Activated CD8-positive, alpha-beta memory T cell treated with anti-CD3 and anti-CD28 coated beads for 24 hours (primary cell): Measurements from ENCODE around the gene NUP62CL.
"Not testable (repeated sequence)": the region's sequence is repeated elsewhere in the genome, so short reads cannot be mapped to it uniquely, and the experiment has no call there.

Experiments used
- DNase-seq: peaks from one replicate; pipeline ENCODE4 v3.0.0-alpha.2; 2020

Gene NUP62CL

DNA sequence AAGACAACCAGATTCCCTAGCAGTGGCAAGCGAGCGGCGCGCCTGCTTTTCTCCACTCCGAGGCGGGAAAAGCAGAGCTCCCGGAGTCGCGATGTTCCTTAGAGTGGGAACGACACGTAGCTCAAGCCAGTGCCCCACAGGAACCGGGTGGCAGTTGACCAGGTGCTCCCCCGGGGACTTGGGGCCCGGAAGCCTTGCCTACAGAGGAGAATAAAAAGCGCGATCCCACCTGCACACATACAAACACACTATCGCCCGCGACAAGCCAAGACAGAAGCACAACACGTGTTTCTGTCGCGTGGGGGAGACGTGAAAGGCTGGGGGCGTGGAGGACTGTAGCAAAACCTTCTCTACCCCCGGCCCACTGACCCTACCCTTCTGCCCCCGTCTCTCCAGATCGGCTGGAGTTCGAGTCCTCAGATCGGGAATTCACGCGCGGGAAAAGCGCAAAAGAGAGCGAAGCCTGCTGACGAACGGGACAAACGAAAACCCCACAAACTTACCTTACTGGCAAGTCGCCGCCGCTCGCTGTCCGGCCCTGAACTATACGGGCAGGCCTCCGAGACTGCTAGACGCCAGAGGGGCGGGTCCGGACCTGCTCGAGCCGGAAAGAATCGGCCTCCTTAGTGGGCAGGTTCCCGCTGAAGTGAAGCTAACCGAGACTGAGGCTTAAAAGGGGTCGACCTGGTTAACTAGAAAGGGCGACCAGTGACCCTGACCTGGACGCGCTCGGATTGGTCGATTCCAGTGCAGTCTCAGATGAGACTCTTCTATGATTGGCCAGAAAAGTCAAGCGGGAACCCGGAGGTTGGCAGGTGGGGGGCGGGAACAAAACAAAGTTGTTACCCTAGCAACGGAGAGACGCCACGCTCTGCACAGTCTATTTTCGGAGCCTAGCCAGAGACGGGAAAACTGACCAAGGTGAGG, at the start of gene NUP62CL, which contains the start of gene DNAAF6:
Gene NUP62CL (minus strand): TSS at position 664 of the 927 bp plus-strand sequence. CDS start 31,287 bp downstream, outside the sequence.
Gene DNAAF6 (plus strand): TSS at position 842 of the 927 bp plus-strand sequence. CDS start 6,265 bp downstream, outside the sequence.
- peak; percentile 76 for DNase-seq

GRCh38 chrX:107228486-107228819, 22.2 kb upstream of the NUP62CL start:
- DNase-seq, result no peak

DNA sequence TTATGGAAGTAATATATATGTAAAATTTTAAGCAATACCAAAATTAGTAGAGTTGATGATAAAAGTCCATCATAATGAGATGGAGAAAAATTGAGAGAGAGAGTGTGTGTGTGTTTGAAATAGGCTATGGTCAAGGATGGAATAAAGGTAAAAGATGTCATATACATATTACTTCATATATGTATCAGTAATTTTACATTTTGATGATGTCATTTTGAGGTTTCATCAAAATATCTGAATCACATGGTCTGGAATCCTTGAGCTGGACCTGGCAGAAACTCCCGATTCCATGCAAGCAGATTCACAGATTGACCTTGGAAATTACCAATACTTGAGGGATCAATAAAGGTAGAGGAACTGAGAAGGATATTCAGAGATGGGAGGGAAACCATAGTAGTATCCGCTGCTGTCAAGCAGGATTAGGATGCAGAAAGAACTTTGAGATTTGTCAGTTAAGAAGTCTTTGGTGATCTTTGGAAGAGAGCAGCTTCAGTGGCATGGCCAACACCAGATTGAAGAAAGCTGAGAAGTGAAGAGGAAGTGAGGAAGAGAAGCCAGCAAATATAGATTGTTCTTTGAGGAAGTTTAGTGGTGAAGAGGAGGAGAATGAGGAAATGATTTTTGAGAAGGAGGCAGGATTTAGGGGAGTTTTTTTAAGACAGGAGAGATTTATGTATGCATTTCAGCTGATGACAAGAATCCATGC, 21.7 kb upstream of the NUP62CL start:
- DNase-seq, result no peak

DNA sequence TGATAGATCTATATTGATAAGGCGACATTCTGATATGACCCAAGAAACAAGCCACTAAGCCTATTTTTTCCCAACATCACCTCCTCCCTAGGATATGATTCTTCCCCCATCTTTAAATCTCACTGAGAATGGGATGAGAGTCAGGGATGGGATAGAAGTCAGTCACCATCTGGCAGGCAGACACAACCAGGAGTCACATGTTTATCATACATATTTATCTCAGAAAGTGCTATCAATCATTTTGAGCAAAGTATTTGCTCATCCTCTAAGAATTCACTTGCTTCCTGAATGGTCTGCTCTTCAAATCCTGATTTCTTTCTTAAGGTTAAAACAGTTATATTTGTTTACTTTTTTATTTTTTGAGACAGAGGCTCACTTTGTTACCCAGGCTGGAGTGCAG, 20.5 kb upstream of the NUP62CL start:
- DNase-seq, result no peak

DNA sequence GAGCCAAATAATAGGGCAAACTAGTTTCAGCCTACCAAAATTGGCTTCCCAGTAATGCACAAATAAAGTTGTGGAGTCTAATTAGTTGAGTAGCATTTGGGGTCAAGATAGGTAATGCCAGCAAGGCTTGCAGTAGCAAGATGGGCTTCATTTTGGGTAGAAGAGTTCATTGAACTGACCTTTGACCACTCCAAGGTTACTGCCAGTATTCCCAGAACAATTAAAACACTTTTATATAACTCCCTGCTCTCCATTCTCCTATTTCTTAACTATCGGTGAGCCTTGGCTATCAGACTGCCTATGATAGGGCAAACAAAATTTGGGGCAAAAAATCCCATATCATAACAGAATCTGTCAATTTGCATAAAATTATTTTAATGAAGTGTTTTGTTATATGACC, 7.2 kb upstream of the NUP62CL start:
- DNase-seq, result no peak

GRCh38 chrX:107207943-107208342, 1.7 kb upstream of the NUP62CL start:
- no peak for DNase-seq

DNA sequence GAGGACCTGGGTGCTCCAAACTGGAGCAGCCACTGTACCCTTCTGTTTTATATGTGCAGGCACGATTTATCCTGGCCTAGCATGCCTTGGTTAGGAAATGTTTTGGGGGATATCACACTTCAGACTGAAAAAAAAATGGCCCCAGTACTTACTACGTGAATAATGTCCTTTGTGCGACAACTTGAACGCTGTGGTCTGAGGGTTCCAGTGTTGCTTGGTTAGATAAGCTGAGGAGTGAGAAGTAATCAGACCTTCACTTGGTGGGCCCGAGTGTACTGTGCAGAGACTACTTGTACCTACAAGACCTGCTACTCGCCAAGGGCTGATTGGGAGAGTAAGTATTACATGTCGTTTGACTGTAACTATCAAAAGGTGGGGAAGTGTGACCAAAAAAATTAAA, 856 bp upstream of the NUP62CL start:
- no peak for DNase-seq

- DNase-seq, result no peak
These were observed 448 bp upstream of the NUP62CL start for GRCh38 chrX:107206697-107207065.

GRCh38 chrX:107204068-107204605, 2.1 kb downstream of the NUP62CL start:
- DNase-seq, result no peak

GRCh38 chrX:107199491-107199890, 6.7 kb downstream of the NUP62CL start:
- no peak for DNase-seq

GRCh38 chrX:107198074-107198473, 8.2 kb downstream of the NUP62CL start:
- DNase-seq, result not testable (repeated sequence)

DNA sequence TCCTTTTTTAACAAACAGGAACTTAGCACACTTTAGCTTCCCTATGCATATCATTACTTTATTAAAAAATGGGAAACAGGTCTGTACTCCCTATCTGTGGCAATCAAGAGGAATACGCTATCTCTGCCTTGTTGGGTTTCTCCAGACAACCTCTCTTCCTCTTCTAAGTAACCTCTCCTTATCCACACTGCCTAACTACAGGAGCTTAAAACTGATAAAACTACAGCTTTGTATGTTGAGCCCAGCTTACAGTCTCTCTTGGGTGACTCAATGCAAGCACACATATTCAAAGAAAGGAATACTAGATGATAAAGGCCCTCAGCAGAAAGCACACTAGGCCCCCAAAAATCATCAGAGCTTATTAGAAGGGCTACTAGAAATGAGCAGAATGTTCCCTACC, 8.9 kb downstream of the NUP62CL start:
- DNase-seq, result no peak

GRCh38 chrX:107171369-107172102, 34.7 kb downstream of the NUP62CL start:
- DNase-seq, result no peak

GRCh38 chrX:107168712-107169111, 37.5 kb downstream of the NUP62CL start:
- DNase-seq, result no peak

DNA sequence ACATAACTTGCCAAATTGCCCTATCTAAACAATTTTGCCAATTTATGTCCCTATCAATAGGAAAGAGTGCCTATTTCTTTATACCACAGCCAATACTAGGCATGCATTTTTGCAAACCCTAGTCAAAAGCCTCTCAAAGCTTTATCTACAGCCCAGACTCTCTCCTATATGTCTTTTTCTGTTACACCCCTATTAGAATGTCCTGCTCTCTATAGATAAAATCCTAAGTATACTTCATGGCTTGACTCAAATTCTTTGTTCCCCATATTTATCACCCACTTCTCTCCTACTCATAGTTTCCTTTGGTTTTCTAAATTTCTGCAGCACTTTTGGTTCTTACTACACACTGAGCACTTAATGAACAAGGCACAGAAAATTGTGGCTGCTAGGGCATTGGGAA, 38.0 kb downstream of the NUP62CL start:
- no peak for DNase-seq

- DNase-seq, result no peak
These were observed 38.9 kb downstream of the NUP62CL start for GRCh38 chrX:107167163-107167921.

DNA sequence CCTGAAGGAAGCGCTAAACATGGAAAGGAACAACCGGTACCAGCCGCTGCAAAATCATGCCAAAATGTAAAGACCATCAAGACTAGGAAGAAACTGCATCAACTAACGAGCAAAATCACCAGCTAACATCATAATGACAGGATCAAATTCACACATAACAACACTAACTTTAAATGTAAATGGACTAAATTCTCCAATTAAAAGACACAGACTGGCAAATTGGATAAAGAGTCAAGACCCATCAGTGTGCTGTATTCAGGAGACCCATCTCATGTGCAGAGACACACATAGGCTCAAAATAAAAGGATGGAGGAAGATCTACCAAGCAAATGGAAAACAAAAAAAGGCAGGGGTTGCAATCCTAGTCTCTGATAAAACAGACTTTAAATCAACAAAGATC, 48.6 kb downstream of the NUP62CL start:
- not testable (repeated sequence) for DNase-seq

- not testable (repeated sequence) for DNase-seq
These were observed 50.4 kb downstream of the NUP62CL start for GRCh38 chrX:107155621-107156430.

- no peak for DNase-seq
These were observed 51.2 kb downstream of the NUP62CL start for GRCh38 chrX:107154787-107155620.

GRCh38 chrX:107153005-107153404, 53.2 kb downstream of the NUP62CL start:
- DNase-seq, result no peak
